ENCODE measurements around the gene CSAG1. TPM values are rescaled to one million over a fixed set of nuclear protein-coding genes. Genes with fewer than 3 reads are reported as not detected.
"Not testable (repeated sequence)": the region's sequence is repeated elsewhere in the genome, so short reads cannot be mapped to it uniquely, and the experiment has no call there.

Gene CSAG1
- not detected in 2 replicates for total RNA-seq

- H3K4me3 ChIP-seq (ENCODE audit: low read depth, low read length): no peak within 1 kb of the TSS
- no peak for DNase-seq (ENCODE audit: low read depth)
- no peak for TF ChIP-seq CTCF (conservative IDR thresholded peaks at IDR 0.05; ENCODE audit: low read depth, low read length)
These were observed at the start of gene CSAG1, which contains the start of gene MAGEA12 for GRCh38 chrX:152733261-152733975. Gene CSAG1 (minus strand): TSS chrX:152733721. CDS start chrX:152732460, 1,261 bp downstream. Gene MAGEA12 (plus strand): TSS chrX:152733757. CDS start chrX:152736162, 2,405 bp downstream.

DNA sequence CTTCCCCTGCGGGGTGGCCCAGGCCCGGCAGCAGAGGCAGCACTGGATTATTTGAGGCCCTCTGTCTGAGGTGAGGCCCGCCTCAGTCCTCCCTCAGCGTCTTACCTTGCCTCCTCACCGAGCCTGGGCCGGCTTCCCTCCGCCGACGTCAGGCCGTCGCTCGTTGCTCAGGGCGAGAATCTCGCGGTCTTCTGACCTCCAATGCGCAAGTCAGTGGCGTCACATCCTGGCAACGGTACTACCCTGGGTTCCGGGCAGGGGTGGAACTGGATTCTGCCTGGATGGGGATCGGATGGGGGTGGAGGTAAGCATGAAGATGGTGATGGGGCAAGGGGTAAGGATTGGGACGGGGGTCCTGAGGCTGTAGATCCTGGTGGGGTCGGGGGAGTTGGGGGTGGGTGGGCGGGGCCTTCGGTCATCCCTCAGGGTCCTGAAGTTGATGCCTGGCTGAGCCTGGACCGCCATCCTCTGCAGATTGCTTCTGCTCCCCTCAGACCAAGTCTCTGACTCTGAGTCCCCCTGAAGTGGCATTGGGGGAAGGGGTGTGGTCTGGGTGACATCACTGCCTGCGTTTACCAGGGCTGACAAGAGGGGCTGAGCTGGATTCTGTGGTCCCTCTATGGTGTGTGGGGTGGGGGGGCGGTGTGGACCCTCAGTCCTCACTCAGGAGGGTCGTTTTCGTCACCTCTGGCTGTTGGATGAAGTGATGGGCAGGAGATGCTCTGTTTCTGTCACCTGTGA lies 36.2 kb upstream of the CSAG1 start, which contains the start of gene MAGEA6:
Gene MAGEA6 (minus strand): TSS at position 141 of the 741 bp plus-strand sequence. CDS start 2,039 bp downstream, outside the sequence.
- H3K4me3 ChIP-seq (ENCODE audit: low read depth, low read length); DNase-seq (ENCODE audit: low read depth): not testable (repeated sequence)

- H3K4me3 ChIP-seq (ENCODE audit: low read depth, low read length); DNase-seq (ENCODE audit: low read depth): not testable (repeated sequence)
These were observed 33.0 kb upstream of the CSAG1 start for GRCh38 chrX:152766562-152766961.

- not testable (repeated sequence) for H3K4me3 ChIP-seq (ENCODE audit: low read depth, low read length); DNase-seq (ENCODE audit: low read depth)
These were observed 28.1 kb upstream of the CSAG1 start for GRCh38 chrX:152761582-152761981.

DNA sequence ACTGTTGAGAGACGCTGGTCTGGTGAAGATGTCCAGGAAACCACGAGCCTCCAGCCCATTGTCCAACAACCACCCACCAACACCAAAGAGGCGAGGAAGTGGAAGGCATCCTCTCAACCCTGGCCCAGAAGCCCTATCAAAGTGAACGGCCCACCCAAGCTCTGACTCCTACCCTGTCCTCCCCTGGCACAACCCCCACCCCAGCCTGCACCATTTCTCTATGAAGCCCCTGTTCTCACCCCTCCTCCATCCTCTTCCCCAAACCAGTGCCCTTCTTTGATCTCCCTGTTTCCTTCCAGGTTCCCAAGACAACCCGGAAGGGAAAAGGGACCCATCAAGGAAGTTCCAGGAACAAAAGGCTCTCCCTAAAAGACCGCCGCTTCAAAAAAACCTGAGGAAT lies 26.0 kb upstream of the CSAG1 start:
- not testable (repeated sequence) for H3K4me3 ChIP-seq (ENCODE audit: low read depth, low read length); DNase-seq (ENCODE audit: low read depth)

GRCh38 chrX:152758918-152759317 lies 25.4 kb upstream of the CSAG1 start, which contains the start of gene CSAG3:
Gene CSAG3 (plus strand): TSS chrX:152759218.
- not testable (repeated sequence) for DNase-seq (ENCODE audit: low read depth); H3K4me3 ChIP-seq (ENCODE audit: low read depth, low read length)

DNA sequence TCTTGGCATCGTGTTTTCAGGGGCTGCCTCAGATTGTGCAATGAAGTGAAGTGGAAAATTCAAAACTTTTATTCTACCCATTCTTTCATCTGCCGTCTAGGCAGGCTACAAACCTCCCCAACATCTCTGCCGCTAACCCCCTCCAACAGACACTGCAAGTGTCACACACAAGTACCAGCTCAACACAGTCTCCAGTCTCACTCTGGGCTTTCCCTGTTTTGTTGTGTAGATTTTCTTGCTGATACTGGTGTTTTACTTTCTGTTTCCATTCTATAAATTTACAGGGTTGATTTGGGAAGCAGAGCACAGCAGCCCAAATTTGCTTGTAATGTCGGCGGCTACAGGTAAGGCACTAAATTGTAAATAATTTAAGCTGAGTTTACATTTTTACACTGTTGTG lies 21.4 kb upstream of the CSAG1 start:
- not testable (repeated sequence) for H3K4me3 ChIP-seq (ENCODE audit: low read depth, low read length); DNase-seq (ENCODE audit: low read depth)

DNA sequence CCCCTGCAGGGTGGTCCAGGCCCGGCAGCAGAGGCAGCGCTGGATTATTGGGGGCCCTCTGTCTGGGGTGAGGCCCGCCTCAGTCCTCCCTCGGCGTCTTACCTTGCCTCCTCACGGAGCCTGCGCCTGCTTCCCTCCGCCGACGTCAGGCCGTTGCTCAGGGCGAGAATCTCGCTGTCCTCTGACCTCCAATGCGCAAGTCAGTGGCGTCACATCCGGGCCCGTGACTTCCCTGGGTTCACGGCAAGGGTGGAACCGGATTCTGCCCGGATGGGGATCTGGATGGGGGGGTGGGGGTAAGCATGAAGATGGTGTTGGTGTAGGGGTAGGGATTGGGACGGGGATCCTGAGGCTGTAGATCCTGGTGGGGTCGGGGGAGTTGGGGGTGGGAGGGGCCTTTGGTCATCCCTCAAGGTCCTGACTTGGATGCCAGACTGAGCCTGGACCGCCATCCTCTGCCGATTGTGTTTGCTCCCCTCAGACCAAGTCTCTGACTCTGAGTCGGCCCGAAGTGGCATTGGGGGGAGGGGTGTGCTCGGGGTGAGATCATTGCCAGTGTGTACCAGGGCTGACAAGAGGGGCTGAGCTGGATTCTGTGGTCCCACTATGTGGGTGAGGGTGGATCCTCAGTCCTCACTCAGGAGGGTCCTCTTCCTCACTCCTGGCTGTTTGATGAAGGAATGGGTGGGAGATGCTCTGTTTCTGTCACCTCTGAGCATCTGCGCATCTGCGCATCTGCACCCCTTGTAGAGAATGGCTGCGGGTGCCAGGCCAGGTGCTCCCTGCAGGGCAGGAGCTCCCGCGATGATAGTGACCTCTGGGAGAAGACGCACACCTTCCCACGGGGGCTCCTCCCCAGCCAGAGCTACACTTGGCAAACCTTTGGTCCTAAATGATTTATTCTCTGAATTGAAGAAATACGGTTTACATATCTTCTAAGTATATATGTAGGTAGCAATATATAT lies 20.4 kb upstream of the CSAG1 start, which contains the start of gene MAGEA2:
Gene MAGEA2 (minus strand): TSS at position 157 of the 965 bp plus-strand sequence. CDS start 2,479 bp downstream, outside the sequence.
- not testable (repeated sequence) for DNase-seq (ENCODE audit: low read depth); H3K4me3 ChIP-seq (ENCODE audit: low read depth, low read length)

GRCh38 chrX:152738560-152738959 lies 5.0 kb upstream of the CSAG1 start:
- no peak for DNase-seq (ENCODE audit: low read depth)
- H3K4me3 ChIP-seq (ENCODE audit: low read depth, low read length): no peak overlapping the region
- no peak for TF ChIP-seq CTCF (conservative IDR thresholded peaks at IDR 0.05; ENCODE audit: low read depth, low read length)

GRCh38 chrX:152736528-152736927 lies 3.0 kb upstream of the CSAG1 start:
- H3K4me3 ChIP-seq (ENCODE audit: low read depth, low read length); DNase-seq (ENCODE audit: low read depth): not testable (repeated sequence)

Measured in epithelial cell of proximal tubule (primary cell).